OCI-M2 (cell line): Measurements from ENCODE around the gene CUTA.
A peak's percentile ranks its signal among the peaks of the same experiment; 100 is the strongest.
"Not testable (repeated sequence)": the region's sequence is repeated elsewhere in the genome, so short reads cannot be mapped to it uniquely, and the experiment has no call there.

ENCODE experiments used
- DNase-seq: peaks from one replicate; lab custom pipeline; 2025; ENCODE audit not compliant: unreplicated experiment; lab: John Stamatoyannopoulos, UW

CUTA gene

GRCh38 chr6:33407132-33407718 is 10.7 kb downstream of the CUTA start:
- no peak for DNase-seq

- no peak for DNase-seq
Observed at GRCh38 chr6:33406126-33406525, 11.8 kb downstream of the CUTA start.

GRCh38 chr6:33405386-33405940 is 12.4 kb downstream of the CUTA start:
- no peak for DNase-seq

GRCh38 chr6:33404884-33405283 is 13.0 kb downstream of the CUTA start:
- no peak for DNase-seq

- not testable (repeated sequence) for DNase-seq
Observed at GRCh38 chr6:33399881-33400280, 18.0 kb downstream of the CUTA start.

- DNase-seq, result not testable (repeated sequence)
Observed at GRCh38 chr6:33398601-33399000, 19.3 kb downstream of the CUTA start.

GRCh38 chr6:33397541-33397940 is 20.4 kb downstream of the CUTA start:
- DNase-seq, result no peak

- no peak for DNase-seq
Observed at GRCh38 chr6:33392979-33393378, 24.9 kb downstream of the CUTA start.

- DNase-seq, result no peak
Observed at GRCh38 chr6:33392595-33392948, 25.3 kb downstream of the CUTA start.

GRCh38 chr6:33391922-33392594 is 25.8 kb downstream of the CUTA start:
- DNase-seq, result no peak

- peak; percentile 98 for DNase-seq
Observed at GRCh38 chr6:33391278-33391921, 26.5 kb downstream of the CUTA start, which contains the start of gene KIFC1. Gene KIFC1 (plus strand): TSS chr6:33391823. CDS start chr6:33391986, 163 bp downstream.

GRCh38 chr6:33390767-33391277 is 27.1 kb downstream of the CUTA start:
- DNase-seq, result no peak

- no peak for DNase-seq
Observed at GRCh38 chr6:33390173-33390572, 27.7 kb downstream of the CUTA start.

- DNase-seq, result no peak
Observed at GRCh38 chr6:33384581-33385020, 33.3 kb downstream of the CUTA start.

GRCh38 chr6:33383427-33384185 is 34.3 kb downstream of the CUTA start:
- no peak for DNase-seq

- DNase-seq, result no peak
Observed at GRCh38 chr6:33380272-33380981, 37.5 kb downstream of the CUTA start.

GRCh38 chr6:33379184-33379583 is 38.7 kb downstream of the CUTA start:
- not testable (repeated sequence) for DNase-seq

GRCh38 chr6:33377171-33377570 is 40.7 kb downstream of the CUTA start:
- no peak for DNase-seq

- no peak for DNase-seq
Observed at GRCh38 chr6:33375143-33375671, 42.7 kb downstream of the CUTA start.
